Right renal cortex interstitium (tissue), 3 donors: Measurements from ENCODE around the gene JAZF1. TPM values are rescaled to one million over a fixed set of nuclear protein-coding genes. Genes with fewer than 3 reads are reported as not detected.
"Not testable (repeated sequence)": the region's sequence is repeated elsewhere in the genome, so short reads cannot be mapped to it uniquely, and the experiment has no call there.

Source experiments
- DNase-seq, 3 donors: peaks; one replicate each; pipeline ENCODE4 v3.0.0-alpha.2; 2013; ENCODE audit warnings: low read depth in 3 of 3, low spot score in 2 of 3
- polyA plus RNA-seq, 3 donors: library from polyadenylated mRNA; unstranded; fragments of 120-200 nt; gene quantifications; one replicate each; pipeline ENCODE4 v1.2.1, GENCODE V29; 2013; ENCODE audit not compliant: insufficient read length in 3 of 3

The JAZF1 gene
- polyA plus RNA-seq, 3 donors, result 12.2 to 16.1 (median 14.1) TPM

- no peak for DNase-seq
Measured at GRCh38 chr7:27866828-27867672, 313.5 kb downstream of the JAZF1 start.

- no peak for DNase-seq
Measured at GRCh38 chr7:27866256-27866655, 314.3 kb downstream of the JAZF1 start.

- DNase-seq, result no peak
Measured at GRCh38 chr7:27863880-27864279, 316.7 kb downstream of the JAZF1 start.

GRCh38 chr7:27861747-27862146 lies 318.8 kb downstream of the JAZF1 start:
- DNase-seq, result no peak

GRCh38 chr7:27860800-27861199 lies 319.8 kb downstream of the JAZF1 start:
- no peak for DNase-seq

- not testable (repeated sequence) for DNase-seq
Measured at GRCh38 chr7:27856703-27857485, 323.7 kb downstream of the JAZF1 start.

- no peak for DNase-seq
Measured at GRCh38 chr7:27850531-27850930, 330.1 kb downstream of the JAZF1 start.

- DNase-seq, result no peak
Measured at GRCh38 chr7:27846388-27846787, 334.2 kb downstream of the JAZF1 start.

- DNase-seq, result no peak
Measured at GRCh38 chr7:27843584-27844305, 336.9 kb downstream of the JAZF1 start.

GRCh38 chr7:27842851-27843250 lies 337.7 kb downstream of the JAZF1 start:
- DNase-seq, result no peak

- DNase-seq, result no peak
Measured at GRCh38 chr7:27842094-27842692, 338.4 kb downstream of the JAZF1 start.

GRCh38 chr7:27840760-27841364 lies 339.7 kb downstream of the JAZF1 start:
- DNase-seq, result no peak

- no peak for DNase-seq
Measured at GRCh38 chr7:27840313-27840712, 340.3 kb downstream of the JAZF1 start.

- DNase-seq, result no peak
Measured at GRCh38 chr7:27839099-27839498, 341.5 kb downstream of the JAZF1 start.

- no peak for DNase-seq
Measured at GRCh38 chr7:27836536-27836935, 344.1 kb downstream of the JAZF1 start.

GRCh38 chr7:27835376-27835775 lies 345.2 kb downstream of the JAZF1 start:
- no peak for DNase-seq

- no peak for DNase-seq
Measured at GRCh38 chr7:27834179-27834921, 346.2 kb downstream of the JAZF1 start.

- DNase-seq, result no peak
Measured at GRCh38 chr7:27826357-27826756, 354.2 kb downstream of the JAZF1 start.

GRCh38 chr7:27825891-27826290 lies 354.7 kb downstream of the JAZF1 start:
- DNase-seq, result no peak

- no peak for DNase-seq
Measured at GRCh38 chr7:27822245-27822644, 358.4 kb downstream of the JAZF1 start.
